H9 (cell line): ENCODE results near the gene GPR146. TPM values are rescaled to one million over a fixed set of nuclear protein-coding genes. Genes with fewer than 3 reads are reported as not detected.

Source experiments
- DNase-seq: peaks from one replicate; pipeline ENCODE4 v3.0.0-alpha.2; 2017
- H2AFZ ChIP-seq: one replicate; pipeline ENCODE4 v1.6.1; 2013; ENCODE audit warnings: mild to moderate bottlenecking, low read length, control low read depth, moderate library complexity
- H2AK5ac ChIP-seq: 2 replicates; pipeline ENCODE4 v1.6.1; 2013; ENCODE audit warnings: low read length, control low read depth, mixed read lengths; ENCODE audit not compliant: insufficient read length
- H2BK120ac ChIP-seq: one replicate; pipeline ENCODE4 v1.6.1; 2013; ENCODE audit warnings: low read depth, mild to moderate bottlenecking, low read length, control low read depth, inconsistent platforms; ENCODE audit not compliant: poor library complexity, severe bottlenecking
- H2BK12ac ChIP-seq: 2 replicates; pipeline ENCODE4 v1.6.1; 2013; ENCODE audit warnings: low read length, control low read depth, mixed read lengths, low read depth; ENCODE audit not compliant: insufficient read length
- H2BK15ac ChIP-seq: 2 replicates; pipeline ENCODE4 v1.6.1; 2013; ENCODE audit warnings: low read depth, low read length, control low read depth
- H2BK20ac ChIP-seq: one replicate; pipeline ENCODE4 v1.6.1; 2013; ENCODE audit warnings: low read depth, mild to moderate bottlenecking, low read length, control low read depth, inconsistent platforms; ENCODE audit not compliant: poor library complexity, severe bottlenecking
- H2BK5ac ChIP-seq: 2 replicates; pipeline ENCODE4 v1.6.1; 2013; ENCODE audit warnings: low read length, control low read depth, mixed read lengths; ENCODE audit not compliant: insufficient read length
- H3K14ac ChIP-seq: 2 replicates; pipeline ENCODE4 v1.6.1; 2013; ENCODE audit warnings: low read length, control low read depth; ENCODE audit not compliant: insufficient read depth
- H3K18ac ChIP-seq: 2 replicates; pipeline ENCODE4 v1.6.1; 2013; ENCODE audit warnings: low read depth, mild to moderate bottlenecking, mixed read lengths, low read length, control low read depth; ENCODE audit not compliant: insufficient read length
- H3K23ac ChIP-seq: 2 replicates; pipeline ENCODE4 v1.6.1; 2013; ENCODE audit warnings: low read length, control low read depth, mixed read lengths, low read depth; ENCODE audit not compliant: insufficient read length
- H3K23me2 ChIP-seq: 2 replicates; pipeline ENCODE4 v1.6.1; 2013; ENCODE audit warnings: low read depth, mild to moderate bottlenecking, mixed read lengths, low read length, control low read depth; ENCODE audit not compliant: insufficient read length, poor library complexity, severe bottlenecking
- H3K27ac ChIP-seq: 2 replicates; pipeline ENCODE4 v1.5.1; 2013; ENCODE audit warnings: low read length, control low read depth, mixed read lengths, low read depth; ENCODE audit not compliant: insufficient read length
- H3K27me3 ChIP-seq: 2 replicates; pipeline ENCODE4 v1.6.1; 2013; ENCODE audit warnings: low read length, control low read depth, inconsistent platforms; ENCODE audit not compliant: insufficient read depth
- H3K4ac ChIP-seq: 2 replicates; pipeline ENCODE4 v1.6.1; 2013; ENCODE audit warnings: low read depth, mild to moderate bottlenecking, control low read depth, inconsistent platforms, low read length, moderate library complexity
- H3K4me1 ChIP-seq: 2 replicates; pipeline ENCODE4 v1.6.1; 2013; ENCODE audit warnings: low read length, control low read depth, inconsistent platforms; ENCODE audit not compliant: insufficient read depth
- H3K4me2 ChIP-seq: 2 replicates; pipeline ENCODE4 v1.6.1; 2013; ENCODE audit warnings: low read length, control low read depth, mixed read lengths; ENCODE audit not compliant: insufficient read length, insufficient read depth
- H3K56ac ChIP-seq: 2 replicates; pipeline ENCODE4 v1.6.1; 2013; ENCODE audit warnings: low read depth, mild to moderate bottlenecking, mixed read lengths, low read length, control low read depth; ENCODE audit not compliant: insufficient read length
- H3K79me1 ChIP-seq: 2 replicates; pipeline ENCODE4 v1.6.1; 2013; ENCODE audit warnings: low read depth, mild to moderate bottlenecking, moderate library complexity, low read length, control low read depth, inconsistent platforms; ENCODE audit not compliant: insufficient read depth, poor library complexity, severe bottlenecking
- H3K79me2 ChIP-seq: 2 replicates; pipeline ENCODE4 v1.6.1; 2013; ENCODE audit warnings: low read length, control low read depth, inconsistent platforms; ENCODE audit not compliant: insufficient read depth
- H3K9ac ChIP-seq: 2 replicates; pipeline ENCODE4 v1.6.1; 2013; ENCODE audit warnings: low read length, control low read depth, mixed read lengths; ENCODE audit not compliant: insufficient read length; ENCODE audit errors: extremely low read depth
- H3K9me3 ChIP-seq: one replicate; pipeline ENCODE4 v1.6.1; 2013; ENCODE audit warnings: low read depth, low read length, inconsistent platforms; ENCODE audit not compliant: control insufficient read depth
- H3T11ph ChIP-seq: one replicate; pipeline ENCODE4 v1.6.1; 2013; ENCODE audit warnings: mild to moderate bottlenecking, low read length, control low read depth, inconsistent platforms
- H4K20me1 ChIP-seq: one replicate; pipeline ENCODE4 v1.6.1; 2013; ENCODE audit not compliant: control insufficient read depth, insufficient read length, insufficient read depth
- H4K5ac ChIP-seq: 2 replicates; pipeline ENCODE4 v1.6.1; 2013; ENCODE audit warnings: low read depth, mild to moderate bottlenecking, mixed read lengths, low read length, control low read depth; ENCODE audit not compliant: insufficient read length
- H4K8ac ChIP-seq: replicated peaks from 2 replicates; pipeline ENCODE4 v1.6.1; 2013; ENCODE audit warnings: low read length, control low read depth, mixed read lengths, low read depth; ENCODE audit not compliant: insufficient read length
- H4K91ac ChIP-seq: 2 replicates; pipeline ENCODE4 v1.6.1; 2013; ENCODE audit warnings: low read depth, mild to moderate bottlenecking, moderate library complexity, mixed read lengths, low read length, control low read depth; ENCODE audit not compliant: insufficient read length
- H3K27ac Mint-ChIP-seq, 3 experiments: 2 replicates in 2 of 3; 3 replicates in 1 of 3; pipeline ENCODE4 v1.8.0; 2020 to 2021; ENCODE audit warnings: mixed read lengths in 3 of 3, mild to moderate bottlenecking in 1 of 3, moderate library complexity in 1 of 3
- H3K27me3 Mint-ChIP-seq: 2 replicates; pipeline ENCODE4 v1.8.0; 2021; ENCODE audit warnings: low read depth, mild to moderate bottlenecking, moderate library complexity, mixed read lengths
- H3K36me3 Mint-ChIP-seq, 3 experiments: 2 replicates in 2 of 3; 3 replicates in 1 of 3; pipeline ENCODE4 v1.8.0; 2020 to 2021; ENCODE audit warnings: low read depth in 3 of 3, mixed read lengths in 3 of 3; ENCODE audit not compliant: insufficient read depth in 1 of 3
- H3K4me1 Mint-ChIP-seq, 2 experiments: 2 replicates each; pipeline ENCODE4 v1.8.0; 2020; ENCODE audit warnings: mixed read lengths in 2 of 2
- H3K4me3 Mint-ChIP-seq, 2 experiments: 2 replicates in 1 of 2; 3 replicates in 1 of 2; pipeline ENCODE4 v1.8.0; 2020 to 2021; ENCODE audit warnings: mild to moderate bottlenecking in 2 of 2, mixed read lengths in 2 of 2, moderate library complexity in 1 of 2
- H3K9me3 Mint-ChIP-seq, 2 experiments: 2 replicates in 1 of 2; 3 replicates in 1 of 2; pipeline ENCODE4 v1.8.0; 2020; ENCODE audit warnings: mild to moderate bottlenecking in 2 of 2, mixed read lengths in 2 of 2, moderate library complexity in 1 of 2
- WGBS: extraction: QIAGEN DNeasy Blood & Tissue Kit; methylation state at CpG from one replicate; pipeline ENCODE4 v1.1.7; 2013; ENCODE audit warnings: missing lambda C conversion rate, low lambda C conversion rate, mixed read lengths; ENCODE audit not compliant: insufficient read length; ENCODE audit errors: extremely low coverage; 5-methylcytosine and 5-hydroxymethylcytosine counted together
- total RNA-seq: library from RNA; stranded (reverse); gene quantifications from 2 replicates; pipeline ENCODE4 v1.2.1, GENCODE V29; 2021
- TF ChIP-seq, protein P1 (sequence below): fragments of 200-600 bp; sonication (generic); conservative IDR thresholded peaks from 3 replicates; pipeline ENCODE4 v1.8.0; 2021; ENCODE audit warnings: antibody characterized with exemption, mild to moderate bottlenecking

GPR146 gene
- total RNA-seq, 1 experiment from 2014 or later = 1.4 TPM

DNA sequence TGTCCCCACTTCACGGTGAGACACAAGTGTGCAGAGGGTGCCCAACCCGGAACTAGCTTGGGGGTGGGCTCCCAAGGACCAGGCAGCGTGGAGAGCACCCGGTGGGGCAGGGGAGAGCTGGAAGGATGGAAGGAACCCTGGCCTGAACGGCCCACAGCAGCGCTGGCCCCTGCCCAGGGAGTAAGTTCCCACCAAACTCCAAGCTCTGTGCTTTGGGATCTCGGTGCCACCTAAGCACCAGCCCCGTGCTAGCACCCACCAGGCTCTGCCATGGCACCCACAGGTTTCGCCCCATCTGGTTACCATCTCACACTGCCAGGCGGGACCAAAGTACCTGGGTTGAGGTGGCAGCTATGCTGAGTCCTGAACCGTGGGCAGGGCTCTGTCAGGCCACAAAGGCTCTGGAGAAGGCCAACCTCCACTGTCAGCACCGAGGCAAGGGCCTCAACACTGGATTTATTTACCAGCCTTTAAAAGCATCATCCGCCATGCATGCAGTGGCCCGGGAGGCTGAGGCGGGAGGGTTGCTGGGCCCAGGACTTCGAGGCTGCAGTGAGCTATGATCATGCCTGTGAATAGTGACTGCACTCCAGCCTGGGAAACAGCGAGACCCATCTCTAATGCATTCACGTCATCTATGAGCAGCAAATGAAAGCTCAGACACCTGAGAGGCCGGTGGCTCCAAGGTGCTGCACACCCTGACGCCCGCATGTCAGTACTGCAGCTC lies 59.6 kb downstream of the GPR146 start:
- H2BK12ac ChIP-seq = no peak overlapping the region
- H4K20me1 ChIP-seq = no peaks in the 10 kb centered on the region
- peaks cover 5% of the 10 kb centered on the region for H3K79me1 ChIP-seq
- peaks cover 0 to 6% (median 0%) of the 10 kb centered on the region in 3 experiments; a peak in 4 of 7 replicates for H3K36me3 Mint-ChIP-seq
- peaks cover 1% of the 10 kb centered on the region; the same call in 1 of the 2 replicates for H3K79me2 ChIP-seq
- H2BK15ac ChIP-seq = no peak overlapping the region
- H3K27ac ChIP-seq = no peak overlapping the region
- H3K9me3 Mint-ChIP-seq = no peaks in the 10 kb centered on the region
- H3K23me2 ChIP-seq = no peaks in the 10 kb centered on the region
- H3K4me1 ChIP-seq = no peaks in the 10 kb centered on the region
- H2BK20ac ChIP-seq = no peak overlapping the region
- H3K27me3 ChIP-seq = no peaks in the 10 kb centered on the region
- no peak overlapping the region for H3K4me2 ChIP-seq
- H3K27me3 Mint-ChIP-seq = no peaks in the 10 kb centered on the region
- H3K4me3 Mint-ChIP-seq = no peak overlapping the region
- TF ChIP-seq, protein P1, sequence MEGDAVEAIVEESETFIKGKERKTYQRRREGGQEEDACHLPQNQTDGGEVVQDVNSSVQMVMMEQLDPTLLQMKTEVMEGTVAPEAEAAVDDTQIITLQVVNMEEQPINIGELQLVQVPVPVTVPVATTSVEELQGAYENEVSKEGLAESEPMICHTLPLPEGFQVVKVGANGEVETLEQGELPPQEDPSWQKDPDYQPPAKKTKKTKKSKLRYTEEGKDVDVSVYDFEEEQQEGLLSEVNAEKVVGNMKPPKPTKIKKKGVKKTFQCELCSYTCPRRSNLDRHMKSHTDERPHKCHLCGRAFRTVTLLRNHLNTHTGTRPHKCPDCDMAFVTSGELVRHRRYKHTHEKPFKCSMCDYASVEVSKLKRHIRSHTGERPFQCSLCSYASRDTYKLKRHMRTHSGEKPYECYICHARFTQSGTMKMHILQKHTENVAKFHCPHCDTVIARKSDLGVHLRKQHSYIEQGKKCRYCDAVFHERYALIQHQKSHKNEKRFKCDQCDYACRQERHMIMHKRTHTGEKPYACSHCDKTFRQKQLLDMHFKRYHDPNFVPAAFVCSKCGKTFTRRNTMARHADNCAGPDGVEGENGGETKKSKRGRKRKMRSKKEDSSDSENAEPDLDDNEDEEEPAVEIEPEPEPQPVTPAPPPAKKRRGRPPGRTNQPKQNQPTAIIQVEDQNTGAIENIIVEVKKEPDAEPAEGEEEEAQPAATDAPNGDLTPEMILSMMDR = no peak
- H2BK120ac ChIP-seq = no peak overlapping the region
- no peak overlapping the region for H2AK5ac ChIP-seq
- H4K91ac ChIP-seq = no peak overlapping the region
- H3K18ac ChIP-seq = no peak overlapping the region
- no CpG with 5 or more reads among the region's 21 CpGs for WGBS
- H3K56ac ChIP-seq = no peak overlapping the region
- no peaks in the 10 kb centered on the region for H3K9me3 ChIP-seq
- H3K27ac Mint-ChIP-seq = 0 out of 7 replicates have a peak overlapping the region, but pooled peaks of 1 of the 3 experiments have one; percentile 39
- H3K4me1 Mint-ChIP-seq = no peaks in the 10 kb centered on the region
- no peak overlapping the region for H4K5ac ChIP-seq
- no peak overlapping the region for H3K23ac ChIP-seq
- no peak overlapping the region for H3K9ac ChIP-seq
- H3K14ac ChIP-seq = no peak overlapping the region
- H2AFZ ChIP-seq = no peak overlapping the region
- no peak overlapping the region for H3K4ac ChIP-seq
- H2BK5ac ChIP-seq = no peak overlapping the region
- no peak overlapping the region for H3T11ph ChIP-seq
- no peak overlapping the region for H4K8ac ChIP-seq
- no peak for DNase-seq
